Mesothelial cell of epicardium (in vitro differentiated cells): ENCODE results near the gene SLC22A8. TPM values are rescaled to one million over a fixed set of nuclear protein-coding genes. Genes with fewer than 3 reads are reported as not detected.
A peak's percentile ranks its signal among the peaks of the same experiment; 100 is the strongest.

Experiments used
- DNase-seq, 2 experiments: peaks; one replicate each; pipeline ENCODE4 v3.0.0; 2021; ENCODE audit warnings: low spot score in 2 of 2; ENCODE audit not compliant: unreplicated experiment in 2 of 2
- H3K27ac Mint-ChIP-seq: 2 replicates; pipeline ENCODE4 v1.8.0; 2021; ENCODE audit warnings: mixed read lengths
- H3K27me3 Mint-ChIP-seq: 2 replicates; pipeline ENCODE4 v1.8.0; 2021; ENCODE audit warnings: low read depth, mixed read lengths
- H3K36me3 Mint-ChIP-seq: 2 replicates; pipeline ENCODE4 v1.8.0; 2021; ENCODE audit warnings: mixed read lengths
- H3K4me1 Mint-ChIP-seq: 2 replicates; pipeline ENCODE4 v1.8.0; 2021; ENCODE audit warnings: mixed read lengths
- H3K4me3 Mint-ChIP-seq: 2 replicates; pipeline ENCODE4 v1.8.0; 2021; ENCODE audit warnings: mild to moderate bottlenecking, moderate library complexity, mixed read lengths
- H3K9me3 Mint-ChIP-seq: 2 replicates; pipeline ENCODE4 v1.8.0; 2021; ENCODE audit warnings: mixed read lengths
- CTCF ChIP-seq: fragments of 200-600 bp; sonication (generic); IDR thresholded peaks from one replicate; pipeline ENCODE4 v1.5.0; 2021; ENCODE audit warnings: antibody characterized with exemption; ENCODE audit not compliant: unreplicated experiment
- total RNA-seq: library from RNA; stranded (reverse); gene quantifications from 3 replicates; pipeline ENCODE4 v1.2.1, GENCODE V29; 2021

Gene SLC22A8
- total RNA-seq, 1 donor from 2014 or later, result not detected

- no peak for DNase-seq
- Mint-ChIP-seq H3K27ac (peak overlapping the region; percentile 84), H3K4me1 (peaks cover 23% of the 10 kb centered on the region), H3K4me3 (no peak overlapping the region), H3K27me3 (no peaks in the 10 kb centered on the region), H3K36me3 (no peaks in the 10 kb centered on the region), H3K9me3 (no peaks in the 10 kb centered on the region)
- no peak for TF ChIP-seq CTCF
Measured at GRCh38 chr11:62959422-62959980, 56.1 kb downstream of the SLC22A8 start.

GRCh38 chr11:62958547-62959421 lies 56.9 kb downstream of the SLC22A8 start:
- Mint-ChIP-seq H3K27ac (peak overlapping the region; percentile 84), H3K4me3 (no peak overlapping the region), H3K4me1 (peaks cover 21% of the 10 kb centered on the region), H3K27me3 (no peaks in the 10 kb centered on the region), H3K9me3 (no peaks in the 10 kb centered on the region), H3K36me3 (no peaks in the 10 kb centered on the region)
- no peak for TF ChIP-seq CTCF
- no peak for DNase-seq

GRCh38 chr11:62957147-62957546 lies 58.5 kb downstream of the SLC22A8 start:
- no peak overlapping the region for H3K4me3 Mint-ChIP-seq
- no peak for DNase-seq
- TF ChIP-seq CTCF, result no peak
- no peaks in the 10 kb centered on the region for H3K27me3 Mint-ChIP-seq
- H3K9me3 Mint-ChIP-seq, result no peaks in the 10 kb centered on the region
- H3K4me1 Mint-ChIP-seq, result peaks cover 18% of the 10 kb centered on the region
- H3K36me3 Mint-ChIP-seq, result no peaks in the 10 kb centered on the region
- no peak overlapping the region for H3K27ac Mint-ChIP-seq

GRCh38 chr11:62954478-62954877 lies 61.2 kb downstream of the SLC22A8 start:
- no peak for DNase-seq
- Mint-ChIP-seq H3K4me3 (no peak overlapping the region), H3K4me1 (peaks cover 18% of the 10 kb centered on the region), H3K27ac (no peak overlapping the region), H3K9me3 (no peaks in the 10 kb centered on the region), H3K36me3 (no peaks in the 10 kb centered on the region), H3K27me3 (no peaks in the 10 kb centered on the region)
- TF ChIP-seq CTCF, result no peak

- Mint-ChIP-seq H3K4me3 (no peak overlapping the region), H3K36me3 (no peaks in the 10 kb centered on the region), H3K27ac (no peak overlapping the region), H3K9me3 (no peaks in the 10 kb centered on the region), H3K27me3 (no peaks in the 10 kb centered on the region), H3K4me1 (peaks cover 11% of the 10 kb centered on the region)
- DNase-seq, result no peak
- TF ChIP-seq CTCF, result no peak
Measured at GRCh38 chr11:62953811-62954210, 61.8 kb downstream of the SLC22A8 start.
